Nephron progenitor cell (in vitro differentiated cells): Measurements from ENCODE around the gene POLE.

Source experiments
- DNase-seq: peaks from one replicate; pipeline ENCODE4 v3.0.0; 2021
- H3K27ac Mint-ChIP-seq: 2 replicates; pipeline ENCODE4 v1.8.0; 2021; ENCODE audit warnings: mild to moderate bottlenecking, moderate library complexity, mixed read lengths
- H3K27me3 Mint-ChIP-seq: 2 replicates; pipeline ENCODE4 v1.8.0; 2021; ENCODE audit warnings: mild to moderate bottlenecking, low read depth, mixed read lengths; ENCODE audit not compliant: poor library complexity
- H3K36me3 Mint-ChIP-seq: 2 replicates; pipeline ENCODE4 v1.8.0; 2021; ENCODE audit warnings: low read depth, mixed read lengths
- H3K4me1 Mint-ChIP-seq: 2 replicates; pipeline ENCODE4 v1.8.0; 2021; ENCODE audit warnings: mixed read lengths
- H3K4me3 Mint-ChIP-seq: 2 replicates; pipeline ENCODE4 v1.8.0; 2021; ENCODE audit warnings: mild to moderate bottlenecking, moderate library complexity, mixed read lengths
- H3K9me3 Mint-ChIP-seq: 2 replicates; pipeline ENCODE4 v1.8.0; 2021; ENCODE audit warnings: mild to moderate bottlenecking, moderate library complexity, mixed read lengths
- CTCF ChIP-seq: fragments of 200-600 bp; sonication (generic); IDR thresholded peaks from 2 replicates; pipeline ENCODE4 v1.5.0; 2021; ENCODE audit warnings: antibody characterized with exemption

The POLE gene

GRCh38 chr12:132611620-132612019 is 75.5 kb downstream of the POLE start:
- no peak for DNase-seq
- H3K9me3 Mint-ChIP-seq: peaks cover 52% of the 10 kb centered on the region
- H3K4me3 Mint-ChIP-seq: no peak overlapping the region
- H3K27me3 Mint-ChIP-seq: peaks cover 43% of the 10 kb centered on the region
- H3K36me3 Mint-ChIP-seq: peaks cover 4% of the 10 kb centered on the region
- TF ChIP-seq CTCF: no peak
- no peak overlapping the region for H3K27ac Mint-ChIP-seq
- H3K4me1 Mint-ChIP-seq: peaks cover 49% of the 10 kb centered on the region

GRCh38 chr12:132610866-132611602 is 76.1 kb downstream of the POLE start:
- H3K27me3 Mint-ChIP-seq: peaks cover 37% of the 10 kb centered on the region
- H3K27ac Mint-ChIP-seq: no peak overlapping the region
- peaks cover 55% of the 10 kb centered on the region for H3K4me1 Mint-ChIP-seq
- H3K36me3 Mint-ChIP-seq: peaks cover 4% of the 10 kb centered on the region
- no peak for TF ChIP-seq CTCF
- H3K4me3 Mint-ChIP-seq: no peak overlapping the region
- DNase-seq: no peak
- H3K9me3 Mint-ChIP-seq: peaks cover 46% of the 10 kb centered on the region

GRCh38 chr12:132610051-132610759 is 76.9 kb downstream of the POLE start, which contains the start of gene LRCOL1:
TSS of gene LRCOL1 (minus strand) at chr12:132610582. CDS start at chr12:132606251, 4,331 bp downstream.
- peaks cover 29% of the 10 kb centered on the region for H3K27me3 Mint-ChIP-seq

GRCh38 chr12:132608231-132609171 is 78.6 kb downstream of the POLE start:
- peak; percentile 72 for DNase-seq
- peaks cover 15% of the 10 kb centered on the region for H3K27me3 Mint-ChIP-seq
- H3K27ac Mint-ChIP-seq: peak overlapping the region; percentile 94
- H3K4me1 Mint-ChIP-seq: peaks cover 59% of the 10 kb centered on the region
- peaks cover 32% of the 10 kb centered on the region for H3K9me3 Mint-ChIP-seq
- TF ChIP-seq CTCF: no peak
- H3K36me3 Mint-ChIP-seq: no peaks in the 10 kb centered on the region
- H3K4me3 Mint-ChIP-seq: peak overlapping the region; percentile 62

More at GRCh38 chr12:132610051-132610759, 76.9 kb downstream of the POLE start, which contains the start of gene LRCOL1:
- peak within 1 kb of the TSS; percentile 50 for H3K4me3 Mint-ChIP-seq
- H3K9me3 Mint-ChIP-seq: peaks cover 38% of the 10 kb centered on the region
- no peak for DNase-seq
- H3K27ac Mint-ChIP-seq: peak within 1 kb of the TSS; percentile 94
- TF ChIP-seq CTCF: no peak
- peaks cover 3% of the 10 kb centered on the region for H3K36me3 Mint-ChIP-seq
- peaks cover 56% of the 10 kb centered on the region for H3K4me1 Mint-ChIP-seq

- peaks cover 12% of the 10 kb centered on the region for H3K27me3 Mint-ChIP-seq
- DNase-seq: no peak
- peaks cover 20% of the 10 kb centered on the region for H3K9me3 Mint-ChIP-seq
- no peaks in the 10 kb centered on the region for H3K36me3 Mint-ChIP-seq
- peak overlapping the region; percentile 76 for H3K27ac Mint-ChIP-seq
- peak overlapping the region; percentile 50 for H3K4me3 Mint-ChIP-seq
- TF ChIP-seq CTCF: no peak
- peaks cover 74% of the 10 kb centered on the region for H3K4me1 Mint-ChIP-seq
Measured at GRCh38 chr12:132606927-132607326, 80.2 kb downstream of the POLE start.
